ENCODE data around the gene TENM3.

The TENM3 gene

DNA sequence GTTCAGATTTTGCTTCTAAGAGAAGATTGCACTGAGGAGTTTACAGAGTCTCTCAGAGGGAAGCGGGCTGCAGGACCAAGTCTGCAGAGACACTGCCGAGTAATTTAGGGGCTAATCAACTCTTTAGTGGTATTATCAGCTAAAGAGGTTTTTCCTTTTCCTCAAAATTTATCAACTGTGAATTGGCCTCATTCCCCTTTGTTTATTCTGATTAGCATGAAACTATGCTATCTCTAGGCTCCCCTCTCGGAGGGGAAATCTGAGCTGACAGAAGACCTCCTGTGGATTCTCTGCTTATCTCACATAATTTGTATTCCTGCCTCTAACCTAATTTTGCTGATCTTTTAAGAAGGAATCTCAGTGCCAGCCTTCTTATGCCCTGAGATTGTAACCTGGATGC, 473.0 kb downstream of the TENM3 start:
- no peak overlapping the region for H3K27ac ChIP-seq (ENCODE audit: low read depth, low read length)
- H3K9me3 ChIP-seq (ENCODE audit: control insufficient read depth in 5 of 5, low read length in 5 of 5) = no peaks in the 10 kb centered on the region
- peaks cover 0 to 1% (median 0%) of the 10 kb centered on the region in 5 donors for H3K4me1 ChIP-seq (ENCODE audit: control insufficient read depth in 5 of 5, insufficient read depth in 5 of 5, low read length in 5 of 5)
- no peaks in the 10 kb centered on the region for H3K27me3 ChIP-seq (ENCODE audit: control insufficient read depth in 5 of 5, insufficient read depth in 4 of 5, low read length in 5 of 5)
- no peak overlapping the region for H3K4me3 ChIP-seq (ENCODE audit: low read depth in 1 of 5, low read length in 5 of 5)
- H3K36me3 ChIP-seq (ENCODE audit: control insufficient read depth in 5 of 5, insufficient read depth in 5 of 5, low read length in 5 of 5) = peaks cover 0 to 20% (median 6%) of the 10 kb centered on the region in 5 donors
- no peak overlapping the region for H3K9ac ChIP-seq (ENCODE audit: low read length in 5 of 5)

DNA sequence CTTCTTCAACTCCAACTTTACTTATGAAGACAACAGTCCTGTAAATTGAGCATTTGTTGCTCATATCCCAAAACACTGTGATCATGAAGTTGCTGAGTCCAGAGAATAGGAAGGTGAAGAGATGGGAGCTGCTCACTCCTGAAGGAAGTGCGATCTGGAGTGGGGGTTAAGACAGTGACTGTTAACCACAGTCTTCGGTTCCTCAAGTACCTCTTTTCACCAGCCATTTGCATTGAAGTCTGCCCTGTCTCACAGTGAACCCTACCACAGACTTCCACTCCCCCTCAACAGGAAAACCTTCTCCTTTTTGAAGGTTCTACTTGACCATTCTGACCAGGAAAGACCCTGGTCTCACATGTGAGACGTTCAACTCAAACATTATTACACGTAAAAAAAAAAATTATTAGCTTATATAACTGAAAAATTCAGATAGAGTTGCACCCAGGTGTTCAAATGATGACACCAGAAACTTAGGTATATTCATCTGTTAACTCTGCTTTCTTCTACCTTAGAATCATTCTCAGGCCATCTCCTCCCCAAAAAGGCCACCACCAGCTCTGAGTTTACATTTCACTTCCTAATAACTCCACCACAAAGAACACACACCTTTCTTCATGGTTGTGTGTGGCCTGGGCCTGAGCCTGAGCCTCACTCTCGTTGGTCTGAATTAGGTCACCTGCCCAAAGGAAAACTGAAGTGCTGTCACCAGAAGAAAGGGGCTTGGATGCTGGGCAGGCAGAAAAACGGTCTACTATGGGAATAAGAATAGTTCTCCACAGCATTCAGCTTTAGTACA, 474.8 kb downstream of the TENM3 start:
- Histone ChIP-seq H3K27me3 (ENCODE audit: control insufficient read depth in 5 of 5, insufficient read depth in 4 of 5, low read length in 5 of 5) (no peaks in the 10 kb centered on the region), H3K27ac (ENCODE audit: low read depth, low read length) (no peak overlapping the region), H3K9me3 (ENCODE audit: control insufficient read depth in 5 of 5, low read length in 5 of 5) (no peaks in the 10 kb centered on the region), H3K4me3 (ENCODE audit: low read depth in 1 of 5, low read length in 5 of 5) (no peak overlapping the region), H3K36me3 (ENCODE audit: control insufficient read depth in 5 of 5, insufficient read depth in 5 of 5, low read length in 5 of 5) (peaks cover 0 to 20% (median 6%) of the 10 kb centered on the region in 5 donors), H3K4me1 (ENCODE audit: control insufficient read depth in 5 of 5, insufficient read depth in 5 of 5, low read length in 5 of 5) (no peaks in the 10 kb centered on the region), H3K9ac (ENCODE audit: low read length in 5 of 5) (no peak overlapping the region)

DNA sequence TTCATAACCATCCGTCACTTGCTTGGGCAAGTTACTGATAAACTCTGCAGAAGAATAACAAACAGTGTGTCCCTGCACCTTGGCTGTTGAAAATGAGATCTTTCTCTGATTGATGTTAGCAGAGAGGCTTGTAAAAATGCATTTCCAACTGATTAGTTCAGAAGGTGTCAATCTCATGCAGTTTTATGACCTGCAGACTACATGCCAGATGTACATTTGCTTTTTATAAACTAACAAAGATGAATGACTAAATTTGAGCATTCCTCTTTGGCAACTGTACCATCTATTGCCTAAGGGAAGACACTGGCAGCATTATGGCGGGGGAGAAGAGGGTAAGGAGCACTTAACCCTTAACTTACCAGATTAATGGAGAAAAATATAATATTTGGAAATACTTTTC, 481.2 kb downstream of the TENM3 start:
- Histone ChIP-seq H3K36me3 (ENCODE audit: control insufficient read depth in 5 of 5, insufficient read depth in 5 of 5, low read length in 5 of 5) (peaks cover 0 to 3% (median 0%) of the 10 kb centered on the region in 5 donors), H3K27ac (ENCODE audit: low read depth, low read length) (no peak overlapping the region), H3K27me3 (ENCODE audit: control insufficient read depth in 5 of 5, insufficient read depth in 4 of 5, low read length in 5 of 5) (no peaks in the 10 kb centered on the region), H3K4me1 (ENCODE audit: control insufficient read depth in 5 of 5, insufficient read depth in 5 of 5, low read length in 5 of 5) (peaks cover 0 to 8% (median 4%) of the 10 kb centered on the region in 5 donors), H3K4me3 (ENCODE audit: low read depth in 1 of 5, low read length in 5 of 5) (no peak overlapping the region), H3K9me3 (ENCODE audit: control insufficient read depth in 5 of 5, low read length in 5 of 5) (no peaks in the 10 kb centered on the region), H3K9ac (ENCODE audit: low read length in 5 of 5) (no peak overlapping the region)

DNA sequence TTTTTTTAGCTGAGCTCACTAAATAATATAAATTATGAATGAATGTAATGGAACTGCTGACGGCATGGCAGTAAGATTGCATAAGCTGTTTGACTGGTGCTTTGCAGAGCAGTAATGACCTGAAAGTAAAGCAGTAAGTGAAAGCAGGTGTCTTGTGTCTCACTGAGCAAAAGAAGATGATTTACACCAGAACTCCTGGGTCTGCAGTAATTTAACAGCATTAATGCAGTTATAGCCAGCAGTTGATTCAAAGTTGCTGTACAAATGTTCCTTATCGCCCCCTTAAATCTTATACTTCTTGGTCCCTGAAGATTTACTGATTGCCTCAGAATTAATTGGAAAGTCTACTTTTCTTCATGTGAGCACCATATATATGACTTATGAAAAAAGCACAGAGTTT, 486.3 kb downstream of the TENM3 start:
- peaks cover 0 to 2% (median under 1%) of the 10 kb centered on the region in 5 donors for H3K4me1 ChIP-seq (ENCODE audit: control insufficient read depth in 5 of 5, insufficient read depth in 5 of 5, low read length in 5 of 5)
- H3K36me3 ChIP-seq (ENCODE audit: control insufficient read depth in 5 of 5, insufficient read depth in 5 of 5, low read length in 5 of 5) = peaks cover 0 to 14% (median 7%) of the 10 kb centered on the region in 5 donors
- H3K27me3 ChIP-seq (ENCODE audit: control insufficient read depth in 5 of 5, insufficient read depth in 4 of 5, low read length in 5 of 5) = no peaks in the 10 kb centered on the region
- no peak overlapping the region for H3K27ac ChIP-seq (ENCODE audit: low read depth, low read length)
- no peak overlapping the region for H3K4me3 ChIP-seq (ENCODE audit: low read depth in 1 of 5, low read length in 5 of 5)
- no peak overlapping the region for H3K9ac ChIP-seq (ENCODE audit: low read length in 5 of 5)
- H3K9me3 ChIP-seq (ENCODE audit: control insufficient read depth in 5 of 5, low read length in 5 of 5) = no peaks in the 10 kb centered on the region

DNA sequence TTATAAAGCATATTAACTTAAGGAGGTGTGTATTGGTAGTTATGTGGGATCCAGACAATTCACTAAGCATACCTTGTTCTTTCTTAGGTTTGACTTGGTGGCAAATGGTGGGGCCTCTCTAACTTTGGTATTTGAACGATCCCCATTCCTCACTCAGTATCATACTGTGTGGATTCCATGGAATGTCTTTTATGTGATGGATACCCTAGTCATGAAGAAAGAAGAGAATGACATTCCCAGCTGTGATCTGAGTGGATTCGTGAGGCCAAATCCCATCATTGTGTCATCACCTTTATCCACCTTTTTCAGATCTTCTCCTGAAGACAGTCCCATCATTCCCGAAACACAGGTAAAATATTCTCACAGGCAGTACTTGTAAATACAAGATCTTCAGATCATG, 487.6 kb downstream of the TENM3 start:
- Histone ChIP-seq H3K4me1 (ENCODE audit: control insufficient read depth in 5 of 5, insufficient read depth in 5 of 5, low read length in 5 of 5) (no peaks in the 10 kb centered on the region), H3K9me3 (ENCODE audit: control insufficient read depth in 5 of 5, low read length in 5 of 5) (no peaks in the 10 kb centered on the region), H3K9ac (ENCODE audit: low read length in 5 of 5) (no peak overlapping the region), H3K4me3 (ENCODE audit: low read depth in 1 of 5, low read length in 5 of 5) (no peak overlapping the region), H3K27ac (ENCODE audit: low read depth, low read length) (no peak overlapping the region), H3K27me3 (ENCODE audit: control insufficient read depth in 5 of 5, insufficient read depth in 4 of 5, low read length in 5 of 5) (no peaks in the 10 kb centered on the region), H3K36me3 (ENCODE audit: control insufficient read depth in 5 of 5, insufficient read depth in 5 of 5, low read length in 5 of 5) (peaks cover 0 to 14% (median 7%) of the 10 kb centered on the region in 5 donors)

DNA sequence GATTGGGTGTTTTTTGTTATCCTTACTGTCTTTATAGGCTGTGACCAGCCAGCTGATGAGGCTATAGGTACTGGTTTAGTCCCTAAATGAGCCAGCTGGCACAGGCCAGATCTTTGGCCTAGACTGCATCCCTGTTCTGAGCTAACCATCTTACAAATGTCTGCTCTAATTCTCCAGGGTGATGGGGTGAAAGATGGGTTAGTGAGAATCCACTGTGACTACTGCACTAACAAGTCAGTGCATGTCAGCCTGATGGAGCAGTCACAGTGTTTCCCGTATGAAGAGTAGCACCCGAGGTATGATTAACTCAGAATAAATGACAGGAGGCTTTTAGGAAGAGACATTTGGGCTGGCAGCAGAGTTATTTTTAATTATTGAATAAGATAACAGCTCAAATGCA, 493.0 kb downstream of the TENM3 start:
- Histone ChIP-seq H3K4me1 (ENCODE audit: control insufficient read depth in 5 of 5, insufficient read depth in 5 of 5, low read length in 5 of 5) (peaks cover 0 to 2% (median 0%) of the 10 kb centered on the region in 5 donors), H3K9me3 (ENCODE audit: control insufficient read depth in 5 of 5, low read length in 5 of 5) (no peaks in the 10 kb centered on the region), H3K9ac (ENCODE audit: low read length in 5 of 5) (no peak overlapping the region), H3K27ac (ENCODE audit: low read depth, low read length) (no peak overlapping the region), H3K27me3 (ENCODE audit: control insufficient read depth in 5 of 5, insufficient read depth in 4 of 5, low read length in 5 of 5) (no peaks in the 10 kb centered on the region), H3K36me3 (ENCODE audit: control insufficient read depth in 5 of 5, insufficient read depth in 5 of 5, low read length in 5 of 5) (peaks cover 0 to 7% (median 3%) of the 10 kb centered on the region in 5 donors), H3K4me3 (ENCODE audit: low read depth in 1 of 5, low read length in 5 of 5) (no peak overlapping the region)

DNA sequence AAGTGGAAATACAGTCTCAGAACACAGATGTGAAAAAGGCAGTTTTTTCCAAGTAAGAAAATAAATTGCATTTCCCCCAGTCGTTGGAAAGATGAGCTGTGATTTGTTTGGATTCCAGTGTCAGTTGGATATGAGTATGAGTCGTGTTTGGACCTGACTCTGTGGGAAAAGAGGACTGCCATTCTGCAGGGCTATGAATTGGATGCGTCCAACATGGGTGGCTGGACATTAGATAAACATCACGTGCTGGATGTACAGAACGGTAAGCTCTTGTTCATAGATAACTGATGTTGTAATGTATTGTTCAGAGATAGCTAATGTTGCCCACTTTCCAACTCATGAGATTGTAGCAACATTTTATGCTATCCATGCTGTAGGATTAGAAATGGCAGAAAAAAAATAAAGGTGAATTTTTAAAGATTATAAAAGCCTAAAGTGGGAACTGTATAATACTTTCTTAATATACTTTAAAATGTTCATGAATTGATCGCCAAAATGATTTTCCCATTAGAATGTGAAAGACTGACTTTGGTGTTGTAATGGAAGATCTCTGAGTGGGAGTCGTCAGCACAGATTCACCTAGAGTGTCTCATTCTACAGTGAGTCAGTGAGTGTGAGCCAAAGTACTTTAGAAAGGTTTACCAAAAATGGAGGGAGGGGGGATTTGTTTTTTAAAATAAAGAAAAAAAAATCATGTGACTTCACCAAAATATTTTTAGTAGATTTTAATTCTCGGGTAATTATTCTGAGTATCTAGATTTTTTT, 495.3 kb downstream of the TENM3 start:
- Histone ChIP-seq H3K9me3 (ENCODE audit: control insufficient read depth in 5 of 5, low read length in 5 of 5) (no peaks in the 10 kb centered on the region), H3K4me1 (ENCODE audit: control insufficient read depth in 5 of 5, insufficient read depth in 5 of 5, low read length in 5 of 5) (peaks cover 0 to 2% (median 0%) of the 10 kb centered on the region in 5 donors)

DNA sequence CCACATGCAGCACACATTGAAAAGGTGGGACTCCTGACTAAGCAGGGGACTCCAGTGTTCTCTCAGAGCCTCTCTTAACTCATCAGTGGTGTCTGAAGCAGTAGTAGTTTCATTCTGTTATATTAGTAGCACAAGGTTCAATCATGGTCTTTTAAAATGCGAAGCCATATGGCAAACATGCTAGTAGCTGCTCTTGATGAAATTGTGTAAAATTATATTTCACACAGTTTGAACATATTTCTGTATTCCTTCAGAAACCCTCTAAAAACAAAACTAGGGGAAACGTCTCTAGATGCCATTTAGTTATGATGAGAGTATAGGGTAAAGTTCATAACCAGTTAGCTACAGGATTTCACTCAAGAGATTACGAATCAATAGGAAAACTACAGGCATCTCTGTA, 497.1 kb downstream of the TENM3 start:
- Histone ChIP-seq H3K9ac (ENCODE audit: low read length in 5 of 5) (no peak overlapping the region), H3K4me1 (ENCODE audit: control insufficient read depth in 5 of 5, insufficient read depth in 5 of 5, low read length in 5 of 5) (peaks cover 0 to 2% (median 0%) of the 10 kb centered on the region in 5 donors), H3K9me3 (ENCODE audit: control insufficient read depth in 5 of 5, low read length in 5 of 5) (no peaks in the 10 kb centered on the region), H3K36me3 (ENCODE audit: control insufficient read depth in 5 of 5, insufficient read depth in 5 of 5, low read length in 5 of 5) (peaks cover 0 to 7% (median 2%) of the 10 kb centered on the region in 5 donors), H3K27ac (ENCODE audit: low read depth, low read length) (no peak overlapping the region), H3K27me3 (ENCODE audit: control insufficient read depth in 5 of 5, insufficient read depth in 4 of 5, low read length in 5 of 5) (no peaks in the 10 kb centered on the region), H3K4me3 (ENCODE audit: low read depth in 1 of 5, low read length in 5 of 5) (no peak overlapping the region)

More for the DNA sequence above, 495.3 kb downstream of the TENM3 start:
- Histone ChIP-seq H3K36me3 (ENCODE audit: control insufficient read depth in 5 of 5, insufficient read depth in 5 of 5, low read length in 5 of 5) (peaks cover 0 to 7% (median 2%) of the 10 kb centered on the region in 5 donors), H3K27ac (ENCODE audit: low read depth, low read length) (no peak overlapping the region), H3K9ac (ENCODE audit: low read length in 5 of 5) (no peak overlapping the region), H3K27me3 (ENCODE audit: control insufficient read depth in 5 of 5, insufficient read depth in 4 of 5, low read length in 5 of 5) (no peaks in the 10 kb centered on the region), H3K4me3 (ENCODE audit: low read depth in 1 of 5, low read length in 5 of 5) (no peak overlapping the region)

DNA sequence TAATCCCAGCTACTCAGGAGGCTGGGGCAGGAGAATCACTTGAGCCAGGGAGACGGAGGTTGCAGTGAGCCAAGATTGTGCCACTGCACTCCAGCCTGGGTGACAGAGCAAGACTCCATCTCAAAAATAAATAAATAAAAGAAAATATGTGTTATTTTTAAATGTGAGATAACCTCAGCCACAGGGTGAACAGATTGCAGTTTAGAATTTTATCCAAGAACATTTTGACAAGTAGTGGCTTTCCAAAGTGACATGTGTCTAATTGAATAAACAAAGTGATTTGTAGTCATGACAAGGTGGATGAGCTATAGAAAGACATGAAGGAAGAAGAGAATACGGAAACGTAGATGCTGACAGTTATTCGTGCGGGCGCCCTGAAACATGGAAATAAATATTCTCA, 497.9 kb downstream of the TENM3 start:
- Histone ChIP-seq H3K9ac (ENCODE audit: low read length in 5 of 5) (no peak overlapping the region), H3K36me3 (ENCODE audit: control insufficient read depth in 5 of 5, insufficient read depth in 5 of 5, low read length in 5 of 5) (peaks cover 0 to 7% (median 2%) of the 10 kb centered on the region in 5 donors), H3K27ac (ENCODE audit: low read depth, low read length) (no peak overlapping the region), H3K9me3 (ENCODE audit: control insufficient read depth in 5 of 5, low read length in 5 of 5) (no peaks in the 10 kb centered on the region), H3K4me1 (ENCODE audit: control insufficient read depth in 5 of 5, insufficient read depth in 5 of 5, low read length in 5 of 5) (peaks cover 0 to 2% (median 0%) of the 10 kb centered on the region in 5 donors), H3K27me3 (ENCODE audit: control insufficient read depth in 5 of 5, insufficient read depth in 4 of 5, low read length in 5 of 5) (no peaks in the 10 kb centered on the region), H3K4me3 (ENCODE audit: low read depth in 1 of 5, low read length in 5 of 5) (no peak overlapping the region)

DNA sequence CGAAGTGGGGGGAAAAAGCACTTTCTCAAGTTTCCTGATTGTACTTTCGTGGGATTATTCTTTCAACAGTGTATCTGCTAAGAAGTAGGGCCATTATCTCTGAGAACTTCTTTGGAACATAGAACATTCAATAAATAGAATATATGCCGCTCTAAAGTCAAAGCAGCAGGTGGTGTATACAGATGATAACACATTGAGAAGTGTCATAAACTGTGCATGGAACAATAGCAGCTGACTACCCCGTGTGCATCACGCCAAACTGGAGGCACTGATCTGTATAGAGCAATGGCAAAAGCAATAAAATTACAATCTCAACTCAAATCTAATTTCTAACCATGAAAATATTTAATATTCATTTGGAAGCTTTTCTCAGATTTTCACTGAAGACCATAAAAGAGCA, 498.7 kb downstream of the TENM3 start:
- Histone ChIP-seq H3K4me1 (ENCODE audit: control insufficient read depth in 5 of 5, insufficient read depth in 5 of 5, low read length in 5 of 5) (peaks cover 0 to 2% (median 0%) of the 10 kb centered on the region in 5 donors), H3K27ac (ENCODE audit: low read depth, low read length) (no peak overlapping the region)

More for the DNA sequence above, 498.7 kb downstream of the TENM3 start:
- H3K36me3 ChIP-seq (ENCODE audit: control insufficient read depth in 5 of 5, insufficient read depth in 5 of 5, low read length in 5 of 5) = peaks cover 0 to 4% (median 2%) of the 10 kb centered on the region in 5 donors
- H3K4me3 ChIP-seq (ENCODE audit: low read depth in 1 of 5, low read length in 5 of 5) = no peak overlapping the region
- H3K27me3 ChIP-seq (ENCODE audit: control insufficient read depth in 5 of 5, insufficient read depth in 4 of 5, low read length in 5 of 5) = no peaks in the 10 kb centered on the region
- H3K9ac ChIP-seq (ENCODE audit: low read length in 5 of 5) = no peak overlapping the region
- H3K9me3 ChIP-seq (ENCODE audit: control insufficient read depth in 5 of 5, low read length in 5 of 5) = no peaks in the 10 kb centered on the region
